GM19467 (cell line): ENCODE data around the gene DUSP6.

Experiments
- ATAC-seq: cut with Tn5 transposase; IDR thresholded peaks from one replicate; pipeline ENCODE4 v1.9.1; 2021; ENCODE audit warnings: mild to moderate bottlenecking, moderate library complexity; ENCODE audit not compliant: unreplicated experiment

The DUSP6 gene

GRCh38 chr12:89352492-89353187 is at the start of gene DUSP6:
Gene DUSP6, minus strand, starts transcription at chr12:89352501. Its CDS starts 462 bp downstream, at chr12:89352039.
- ATAC-seq = peak; percentile 62

GRCh38 chr12:89401433-89402058 is 49.2 kb upstream of the DUSP6 start:
- ATAC-seq = no peak

GRCh38 chr12:89400415-89400814 is 48.1 kb upstream of the DUSP6 start:
- ATAC-seq = no peak

GRCh38 chr12:89395712-89396111 is 43.4 kb upstream of the DUSP6 start:
- ATAC-seq = no peak

- ATAC-seq = no peak
These were observed 41.3 kb upstream of the DUSP6 start for GRCh38 chr12:89393551-89394121.

- no peak for ATAC-seq
These were observed 40.1 kb upstream of the DUSP6 start for GRCh38 chr12:89392391-89392790.

- ATAC-seq = no peak
These were observed 39.5 kb upstream of the DUSP6 start for GRCh38 chr12:89391726-89392336.

GRCh38 chr12:89390802-89391673 is 38.7 kb upstream of the DUSP6 start:
- ATAC-seq = no peak

- ATAC-seq = peak; percentile 92
These were observed 37.7 kb upstream of the DUSP6 start for GRCh38 chr12:89389755-89390661.

- ATAC-seq = no peak
These were observed 33.8 kb upstream of the DUSP6 start for GRCh38 chr12:89386138-89386537.

- ATAC-seq = no peak
These were observed 32.5 kb upstream of the DUSP6 start for GRCh38 chr12:89384807-89385206.

GRCh38 chr12:89384050-89384758 is 31.9 kb upstream of the DUSP6 start:
- ATAC-seq = no peak

- ATAC-seq = no peak
These were observed 31.1 kb upstream of the DUSP6 start for GRCh38 chr12:89383235-89384049.

- ATAC-seq = no peak
These were observed 30.0 kb upstream of the DUSP6 start for GRCh38 chr12:89382328-89382727.

- ATAC-seq = no peak
These were observed 27.7 kb upstream of the DUSP6 start for GRCh38 chr12:89379839-89380467.

GRCh38 chr12:89379148-89379838 is 27.0 kb upstream of the DUSP6 start:
- ATAC-seq = no peak

GRCh38 chr12:89376844-89377243 is 24.5 kb upstream of the DUSP6 start:
- no peak for ATAC-seq
